Loucy (cell line): ENCODE data around the gene FAM161A.
A peak's percentile ranks its signal among the peaks of the same experiment; 100 is the strongest.

Experiments used
- H2AFZ ChIP-seq: fragments of 200-600 bp; sonication (generic); 2 replicates; pipeline ENCODE4 v1.6.0; 2016; ENCODE audit warnings: antibody characterized with exemption, mild to moderate bottlenecking, low read length, moderate library complexity
- H3F3A ChIP-seq: fragments of 200-600 bp; 2 replicates; pipeline ENCODE4 v1.6.0; 2016; ENCODE audit warnings: antibody characterized with exemption, low read depth, mild to moderate bottlenecking
- H3K27me3 ChIP-seq: fragments of 200-600 bp; sonication (generic); 2 replicates; pipeline ENCODE4 v1.6.1; 2014; ENCODE audit warnings: low read length, mild to moderate bottlenecking; ENCODE audit not compliant: insufficient read depth, poor library complexity, severe bottlenecking
- H3K36me3 ChIP-seq: fragments of 200-600 bp; sonication (generic); 2 replicates; pipeline ENCODE4 v1.6.1; 2016; ENCODE audit warnings: low read length; ENCODE audit not compliant: insufficient read depth
- H3K4me1 ChIP-seq: fragments of 200-600 bp; sonication (generic); 2 replicates; pipeline ENCODE4 v1.5.1; 2014; ENCODE audit warnings: low read length, mild to moderate bottlenecking; ENCODE audit not compliant: insufficient read depth, poor library complexity, severe bottlenecking
- H3K4me2 ChIP-seq: fragments of 200-600 bp; sonication (generic); 2 replicates; pipeline ENCODE4 v1.6.0; 2014; ENCODE audit warnings: antibody characterized with exemption, low read length, low read depth, mild to moderate bottlenecking; ENCODE audit not compliant: poor library complexity, severe bottlenecking
- H3K4me3 ChIP-seq: fragments of 200-600 bp; sonication (generic); 2 replicates; pipeline ENCODE4 v1.5.1; 2014; ENCODE audit warnings: low read length, mild to moderate bottlenecking, mixed read lengths; ENCODE audit not compliant: poor library complexity, severe bottlenecking
- H3K79me2 ChIP-seq: fragments of 200-600 bp; sonication (generic); 2 replicates; pipeline ENCODE4 v1.6.1; 2014; ENCODE audit warnings: low read length; ENCODE audit not compliant: insufficient read depth
- H3K9ac ChIP-seq: fragments of 200-600 bp; sonication (generic); 2 replicates; pipeline ENCODE4 v1.6.0; 2014; ENCODE audit warnings: mild to moderate bottlenecking, low read depth, low read length, moderate library complexity; ENCODE audit not compliant: poor library complexity, severe bottlenecking
- H3K9me2 ChIP-seq: fragments of 200-600 bp; sonication (generic); replicated peaks from 2 replicates; pipeline ENCODE4 v1.6.1; 2016; ENCODE audit warnings: low read depth, low read length, mixed read lengths
- H3K9me3 ChIP-seq: fragments of 200-600 bp; sonication (generic); 2 replicates; pipeline ENCODE4 v1.6.1; 2014; ENCODE audit warnings: mild to moderate bottlenecking, antibody characterized with exemption, low read length, low read depth; ENCODE audit not compliant: insufficient read depth
- H4K20me1 ChIP-seq: fragments of 200-600 bp; sonication (generic); 2 replicates; pipeline ENCODE4 v1.6.0; 2014; ENCODE audit warnings: antibody characterized with exemption, low read length, mild to moderate bottlenecking; ENCODE audit not compliant: insufficient read depth, poor library complexity, severe bottlenecking
- CTCF ChIP-seq: fragments of 200-600 bp; sonication (generic); conservative IDR thresholded peaks from 2 replicates; pipeline ENCODE4 v1.5.1; 2014; ENCODE audit warnings: mild to moderate bottlenecking, antibody characterized with exemption, low read length
- EZH2phosphoT487 ChIP-seq: fragments of 200-600 bp; IDR thresholded peaks from 2 replicates; pipeline ENCODE4 v1.6.1; 2018; ENCODE audit warnings: antibody characterized with exemption, mild to moderate bottlenecking, moderate library complexity, borderline replicate concordance

Gene FAM161A

GRCh38 chr2:61793389-61793836, 60.4 kb downstream of the FAM161A start:
- H3K79me2 ChIP-seq, result no peaks in the 10 kb centered on the region
- H3F3A ChIP-seq, result no peaks in the 10 kb centered on the region
- no peak for TF ChIP-seq EZH2phosphoT487
- TF ChIP-seq CTCF, result peak; percentile 57
- no peak overlapping the region for H2AFZ ChIP-seq
- peak overlapping the region; percentile 47 for H3K4me3 ChIP-seq
- no peak overlapping the region for H3K9ac ChIP-seq
- H3K9me3 ChIP-seq, result no peaks in the 10 kb centered on the region
- H3K36me3 ChIP-seq, result no peaks in the 10 kb centered on the region
- no peaks in the 10 kb centered on the region for H3K9me2 ChIP-seq
- no peak overlapping the region for H3K4me2 ChIP-seq
- no peaks in the 10 kb centered on the region for H4K20me1 ChIP-seq
- H3K4me1 ChIP-seq, result no peaks in the 10 kb centered on the region
- no peaks in the 10 kb centered on the region for H3K27me3 ChIP-seq

DNA sequence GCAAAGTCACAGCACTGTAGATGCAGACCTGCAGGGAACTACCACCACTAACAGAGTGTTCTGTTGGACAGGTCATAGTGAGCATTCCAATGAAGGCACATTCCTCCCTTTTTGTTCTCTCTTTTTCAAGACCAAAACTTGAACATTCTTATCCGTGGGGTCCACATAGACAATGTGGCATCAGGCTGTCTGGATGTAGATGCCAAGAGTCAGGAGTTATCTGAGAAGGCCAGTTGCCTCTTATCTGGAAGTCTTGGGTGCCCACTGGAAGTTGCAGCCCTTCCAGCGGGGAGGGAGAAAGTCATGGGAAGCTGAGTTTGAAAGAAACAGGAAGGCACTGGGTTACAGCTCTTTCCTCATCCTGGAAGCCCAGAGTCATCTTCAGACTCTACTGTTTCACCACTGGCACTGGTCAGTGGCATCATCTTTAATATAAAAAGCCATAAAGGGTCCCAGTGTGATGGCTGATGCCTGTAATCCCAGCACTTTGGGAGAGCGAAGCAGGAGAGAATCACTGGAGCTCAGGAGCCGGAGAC, 61.4 kb downstream of the FAM161A start:
- no peaks in the 10 kb centered on the region for H3K36me3 ChIP-seq
- H3K9me2 ChIP-seq, result no peaks in the 10 kb centered on the region
- H3K9ac ChIP-seq, result no peak overlapping the region
- H3K79me2 ChIP-seq, result no peaks in the 10 kb centered on the region
- no peak overlapping the region for H2AFZ ChIP-seq
- no peak for TF ChIP-seq EZH2phosphoT487
- no peak for TF ChIP-seq CTCF
- no peaks in the 10 kb centered on the region for H3K27me3 ChIP-seq
- no peak overlapping the region for H3K4me2 ChIP-seq
- H3K4me3 ChIP-seq, result no peak overlapping the region
- H3K9me3 ChIP-seq, result no peaks in the 10 kb centered on the region
- H3F3A ChIP-seq, result no peaks in the 10 kb centered on the region
- no peaks in the 10 kb centered on the region for H3K4me1 ChIP-seq
- no peaks in the 10 kb centered on the region for H4K20me1 ChIP-seq

DNA sequence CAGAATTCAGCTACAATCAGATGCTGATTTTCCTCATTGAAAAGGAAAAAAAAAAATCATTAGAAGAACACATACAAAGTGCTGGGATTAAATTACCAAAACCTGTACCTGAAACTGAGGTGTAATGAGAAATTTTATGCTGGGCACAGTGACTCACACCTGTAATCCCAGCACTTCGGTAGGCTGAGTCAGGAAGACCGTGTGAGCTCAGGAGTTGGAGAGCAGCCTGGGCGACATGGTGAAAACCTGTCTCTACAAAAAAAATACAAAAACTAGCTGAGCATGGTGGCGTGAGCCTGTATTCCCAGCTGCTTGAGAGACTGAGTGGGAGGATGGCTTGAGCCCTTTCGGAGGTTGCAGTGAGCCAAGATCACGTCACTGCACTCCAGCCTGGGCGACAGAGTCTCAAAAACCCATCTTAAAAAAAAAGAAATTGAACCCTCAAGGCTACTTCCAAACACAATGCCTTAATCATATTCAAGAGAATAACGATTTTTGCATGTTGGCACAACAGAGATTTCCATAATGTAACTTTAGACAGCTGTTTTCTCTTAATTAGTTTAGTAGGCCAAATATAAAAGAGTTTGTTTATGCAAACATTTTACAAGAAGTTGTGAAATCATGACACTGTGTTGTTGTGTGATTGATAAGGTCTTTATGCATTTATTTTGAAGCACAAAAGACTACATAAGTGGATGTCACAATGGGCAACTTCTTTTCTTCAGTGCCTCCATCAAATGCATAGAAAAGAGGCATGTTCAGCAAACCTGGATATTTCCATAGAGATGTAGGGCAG, 63.9 kb downstream of the FAM161A start:
- Histone ChIP-seq H3F3A (no peaks in the 10 kb centered on the region), H3K9me2 (no peaks in the 10 kb centered on the region), H3K4me2 (no peak overlapping the region), H3K36me3 (no peaks in the 10 kb centered on the region), H3K79me2 (no peaks in the 10 kb centered on the region), H3K9me3 (no peaks in the 10 kb centered on the region), H4K20me1 (no peaks in the 10 kb centered on the region), H3K4me1 (no peaks in the 10 kb centered on the region), H2AFZ (no peak overlapping the region), H3K27me3 (no peaks in the 10 kb centered on the region), H3K9ac (no peak overlapping the region), H3K4me3 (no peak overlapping the region)
- TF ChIP-seq CTCF, result no peak
- TF ChIP-seq EZH2phosphoT487, result no peak
